HepG2 (cell line): ENCODE data around the gene TBC1D1. TPM values are rescaled to one million over a fixed set of nuclear protein-coding genes. Genes with fewer than 3 reads are reported as not detected.
A peak's percentile ranks its signal among the peaks of the same experiment; 100 is the strongest.

Source experiments
- BRCA1 ChIP-seq: sonication (generic); formaldehyde crosslinking; IDR thresholded peaks from 2 replicates; pipeline ENCODE4 v1.4.0; 2020; ENCODE audit warnings: missing genetic modification reagents
- CBX5 ChIP-seq: sonication (generic); formaldehyde crosslinking; IDR thresholded peaks from 2 replicates; pipeline ENCODE4 v1.4.0; 2020; ENCODE audit warnings: missing genetic modification reagents, borderline replicate concordance
- CERS6 ChIP-seq: sonication (generic); formaldehyde crosslinking; IDR thresholded peaks from 2 replicates; pipeline ENCODE4 v1.5.0; 2020; ENCODE audit warnings: missing genetic modification reagents
- ETV6 ChIP-seq: sonication (generic); formaldehyde crosslinking; conservative IDR thresholded peaks from 2 replicates; pipeline ENCODE4 v1.4.0; 2020; ENCODE audit warnings: missing genetic modification reagents
- FOXO1 ChIP-seq: sonication (generic); formaldehyde crosslinking; IDR thresholded peaks from 2 replicates; pipeline ENCODE4 v1.4.0; 2020; ENCODE audit warnings: missing genetic modification reagents
- HNF4G ChIP-seq, 2 experiments: sonication (generic) in 1 of 2; formaldehyde crosslinking in 1 of 2; IDR thresholded peaks; 2 replicates each; pipeline versions ENCODE4 v1.4.0 to v1.6.1; 2011 to 2020; ENCODE audit warnings: borderline replicate concordance in 2 of 2, low read depth in 2 of 2, mild to moderate bottlenecking in 2 of 2, low read length in 1 of 2, missing genetic modification reagents in 1 of 2, moderate library complexity in 1 of 2
- KDM6A ChIP-seq: IDR thresholded peaks from 2 replicates; pipeline ENCODE4 v1.6.1; 2016; ENCODE audit warnings: low read depth
- KLF13 ChIP-seq: sonication (generic); formaldehyde crosslinking; IDR thresholded peaks from 2 replicates; pipeline ENCODE4 v1.4.0; 2020; ENCODE audit warnings: mild to moderate bottlenecking, missing genetic modification reagents
- MED13 ChIP-seq: sonication (generic); formaldehyde crosslinking; IDR thresholded peaks from 2 replicates; pipeline ENCODE4 v1.5.0; 2020; ENCODE audit warnings: missing genetic modification reagents
- RXRA ChIP-seq: sonication (generic); formaldehyde crosslinking; IDR thresholded peaks from 2 replicates; pipeline ENCODE4 v1.5.1; 2020; ENCODE audit warnings: missing genetic modification reagents
- ZNF18 ChIP-seq: sonication (generic); formaldehyde crosslinking; IDR thresholded peaks from 2 replicates; pipeline ENCODE4 v1.8.0; 2022; ENCODE audit warnings: mild to moderate bottlenecking, missing genetic modification reagents; ENCODE audit not compliant: insufficient replicate concordance
- ZNF232 ChIP-seq: sonication (generic); formaldehyde crosslinking; IDR thresholded peaks from 2 replicates; pipeline ENCODE4 v1.4.0; 2020; ENCODE audit warnings: missing genetic modification reagents, borderline replicate concordance
- ZNF274 ChIP-seq: sonication (generic); formaldehyde crosslinking; IDR thresholded peaks from 2 replicates; pipeline ENCODE4 v1.5.1; 2020; ENCODE audit warnings: mild to moderate bottlenecking, missing genetic modification reagents
- ZNF414 ChIP-seq: sonication (generic); formaldehyde crosslinking; IDR thresholded peaks from 2 replicates; pipeline ENCODE4 v1.5.0; 2020; ENCODE audit warnings: missing genetic modification reagents
- ZNF496 ChIP-seq: sonication (generic); formaldehyde crosslinking; IDR thresholded peaks from 2 replicates; pipeline ENCODE4 v1.8.1; 2023; ENCODE audit warnings: mild to moderate bottlenecking, moderate library complexity, missing genetic modification reagents; ENCODE audit not compliant: insufficient replicate concordance
- ZNF607 ChIP-seq: sonication (generic); formaldehyde crosslinking; IDR thresholded peaks from 2 replicates; pipeline ENCODE4 v1.5.1; 2020; ENCODE audit warnings: missing genetic modification reagents, mild to moderate bottlenecking, borderline replicate concordance
- ZNF883 ChIP-seq: sonication (generic); formaldehyde crosslinking; IDR thresholded peaks from 2 replicates; pipeline ENCODE4 v1.5.1; 2020; ENCODE audit warnings: mild to moderate bottlenecking, missing genetic modification reagents; ENCODE audit errors: not compliant biosample characterization
- ZSCAN20 ChIP-seq: sonication (generic); formaldehyde crosslinking; IDR thresholded peaks from 2 replicates; pipeline ENCODE4 v1.4.0; 2020; ENCODE audit warnings: missing genetic modification reagents, mild to moderate bottlenecking, borderline replicate concordance
- polyA plus RNA-seq, 8 experiments: library from polyadenylated mRNA; depleted of rRNA in 3 of 8; stranded (reverse) in 7 of 8; unstranded in 1 of 8; fragments of >200 nt; fragmentation: Illumina TruSeq in 4 of 8; extraction: Trizol in 4 of 8; gene quantifications; 2 replicates each; pipeline versions ENCODE4 v1.2.1 to v1.2.3, GENCODE V29; 2011 to 2016; ENCODE audit warnings: low read depth in 4 of 8, missing spikeins in 1 of 8, mixed read lengths in 1 of 8; ENCODE audit not compliant: insufficient read depth in 1 of 8
- total RNA-seq, 5 experiments: library from RNA; depleted of rRNA; stranded (reverse); fragments of >200 nt; fragmentation: Illumina TruSeq; extraction: Trizol; gene quantifications; 2 replicates each; pipeline ENCODE4 v1.2.3, GENCODE V29; 2016; ENCODE audit warnings: low read depth in 1 of 5
- TF ChIP-seq, protein P1 (sequence below): sonication (generic); formaldehyde crosslinking; IDR thresholded peaks from 2 replicates; pipeline ENCODE4 v1.9.0; 2021; ENCODE audit warnings: missing genetic modification reagents, borderline replicate concordance
- TF ChIP-seq, protein P2 (sequence below): IDR thresholded peaks from 2 replicates; pipeline ENCODE4 v1.6.1; 2016; ENCODE audit warnings: low read depth

Gene TBC1D1
- total and polyA plus RNA-seq, 2 of the 13 experiments (the other 11 are each of a cell fraction or from before 2014, with no cell fraction given) = 37.3 to 62.8 TPM

DNA sequence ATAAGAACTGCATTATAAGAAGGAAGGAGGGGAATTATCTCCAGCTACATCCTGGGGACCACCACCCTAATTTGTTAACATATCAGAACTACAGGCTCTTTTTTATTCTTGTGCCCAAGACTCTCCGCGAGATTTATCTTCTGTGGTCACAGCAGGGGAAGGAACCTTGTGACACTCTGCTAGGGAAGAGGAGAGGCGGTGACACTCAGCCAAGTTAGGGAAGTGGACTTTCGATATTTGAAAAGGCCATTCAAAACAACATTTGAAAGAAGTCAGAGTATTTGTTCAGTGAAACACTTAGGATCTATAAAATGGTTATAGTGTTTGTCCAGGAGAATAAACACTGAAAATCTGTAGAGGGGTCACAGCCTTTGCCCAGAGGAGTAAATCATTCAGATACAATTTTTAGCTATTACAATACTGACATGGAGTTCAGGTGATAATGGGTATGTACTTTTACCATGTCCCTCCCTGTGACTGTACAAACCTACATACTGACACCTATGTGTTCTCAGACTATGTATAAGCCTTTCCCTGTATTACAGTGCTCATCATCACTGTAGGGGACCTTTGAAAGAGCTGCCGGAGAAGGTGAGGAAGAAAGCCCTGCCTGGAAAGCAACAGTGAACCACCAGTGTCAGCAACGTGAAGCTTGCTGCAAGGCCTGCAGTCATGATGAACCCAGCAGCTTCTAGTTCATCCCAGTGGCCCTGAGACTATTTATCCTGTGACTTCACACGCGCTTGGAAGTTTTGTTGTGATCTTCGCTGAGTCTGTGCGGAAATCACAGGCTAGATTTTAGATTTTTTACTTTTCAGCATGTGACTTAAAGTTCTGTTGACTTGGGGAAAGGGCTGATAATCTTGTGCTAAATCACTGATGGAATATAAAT is 60.8 kb downstream of the TBC1D1 start (continued):
- TF ChIP-seq HNF4G (IDR thresholded peaks at IDR 0.05; ENCODE audit: borderline replicate concordance, low read depth, low read length) = no peak; the same call in 1 of the 2 replicates
- TF ChIP-seq HNF4G (CRISPR knock-in tag; IDR thresholded peaks at IDR 0.05; ENCODE audit: borderline replicate concordance, low read depth) = no peak
- TF ChIP-seq FOXO1 (CRISPR knock-in tag) = peak; percentile 8; the same call in 1 of the 2 replicates
- no peak for TF ChIP-seq CBX5 (CRISPR knock-in tag)
- no peak for TF ChIP-seq ZSCAN20
- no peak for TF ChIP-seq BRCA1 (CRISPR knock-in tag)
- no peak for TF ChIP-seq ZNF883 (CRISPR knock-in tag)
- TF ChIP-seq, protein P1, sequence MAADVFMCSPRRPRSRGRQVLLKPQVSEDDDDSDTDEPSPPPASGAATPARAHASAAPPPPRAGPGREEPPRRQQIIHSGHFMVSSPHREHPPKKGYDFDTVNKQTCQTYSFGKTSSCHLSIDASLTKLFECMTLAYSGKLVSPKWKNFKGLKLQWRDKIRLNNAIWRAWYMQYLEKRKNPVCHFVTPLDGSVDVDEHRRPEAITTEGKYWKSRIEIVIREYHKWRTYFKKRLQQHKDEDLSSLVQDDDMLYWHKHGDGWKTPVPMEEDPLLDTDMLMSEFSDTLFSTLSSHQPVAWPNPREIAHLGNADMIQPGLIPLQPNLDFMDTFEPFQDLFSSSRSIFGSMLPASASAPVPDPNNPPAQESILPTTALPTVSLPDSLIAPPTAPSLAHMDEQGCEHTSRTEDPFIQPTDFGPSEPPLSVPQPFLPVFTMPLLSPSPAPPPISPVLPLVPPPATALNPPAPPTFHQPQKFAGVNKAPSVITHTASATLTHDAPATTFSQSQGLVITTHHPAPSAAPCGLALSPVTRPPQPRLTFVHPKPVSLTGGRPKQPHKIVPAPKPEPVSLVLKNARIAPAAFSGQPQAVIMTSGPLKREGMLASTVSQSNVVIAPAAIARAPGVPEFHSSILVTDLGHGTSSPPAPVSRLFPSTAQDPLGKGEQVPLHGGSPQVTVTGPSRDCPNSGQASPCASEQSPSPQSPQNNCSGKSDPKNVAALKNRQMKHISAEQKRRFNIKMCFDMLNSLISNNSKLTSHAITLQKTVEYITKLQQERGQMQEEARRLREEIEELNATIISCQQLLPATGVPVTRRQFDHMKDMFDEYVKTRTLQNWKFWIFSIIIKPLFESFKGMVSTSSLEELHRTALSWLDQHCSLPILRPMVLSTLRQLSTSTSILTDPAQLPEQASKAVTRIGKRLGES = no peak
- no peak for TF ChIP-seq KLF13 (CRISPR knock-in tag)
- TF ChIP-seq ZNF496 (CRISPR knock-in tag) = no peak
- TF ChIP-seq ETV6 (CRISPR knock-in tag) = no peak
- 0 out of 2 replicates have a peak, but pooled peaks have one; percentile 19 for TF ChIP-seq KDM6A (CRISPR knock-in tag)
- no peak for TF ChIP-seq MED13 (CRISPR knock-in tag)
- no peak for TF ChIP-seq RXRA (CRISPR knock-in tag)
- TF ChIP-seq, protein P2, sequence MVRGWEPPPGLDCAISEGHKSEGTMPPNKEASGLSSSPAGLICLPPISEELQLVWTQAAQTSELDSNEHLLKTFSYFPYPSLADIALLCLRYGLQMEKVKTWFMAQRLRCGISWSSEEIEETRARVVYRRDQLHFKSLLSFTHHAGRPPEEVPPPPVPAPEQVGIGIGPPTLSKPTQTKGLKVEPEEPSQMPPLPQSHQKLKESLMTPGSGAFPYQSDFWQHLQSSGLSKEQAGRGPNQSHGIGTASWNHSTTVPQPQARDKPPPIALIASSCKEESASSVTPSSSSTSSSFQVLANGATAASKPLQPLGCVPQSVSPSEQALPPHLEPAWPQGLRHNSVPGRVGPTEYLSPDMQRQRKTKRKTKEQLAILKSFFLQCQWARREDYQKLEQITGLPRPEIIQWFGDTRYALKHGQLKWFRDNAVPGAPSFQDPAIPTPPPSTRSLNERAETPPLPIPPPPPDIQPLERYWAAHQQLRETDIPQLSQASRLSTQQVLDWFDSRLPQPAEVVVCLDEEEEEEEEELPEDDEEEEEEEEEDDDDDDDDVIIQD (CRISPR knock-in tag) = peak; percentile 13; the same call in 1 of the 2 replicates
- TF ChIP-seq ZNF274 (CRISPR knock-in tag) = no peak
- no peak for TF ChIP-seq CERS6 (CRISPR knock-in tag)
- no peak for TF ChIP-seq ZNF607 (CRISPR knock-in tag)
- TF ChIP-seq ZNF18 (CRISPR knock-in tag) = no peak
- TF ChIP-seq ZNF414 (CRISPR knock-in tag) = no peak; the same call in 1 of the 2 replicates
- no peak for TF ChIP-seq ZNF232 (CRISPR knock-in tag)
